Measurements from ENCODE around the gene TOP1. TPM values are rescaled to one million over a fixed set of nuclear protein-coding genes. Genes with fewer than 3 reads are reported as not detected.

The TOP1 gene
- total and polyA plus RNA-seq, 8 donors = 14.8 to 46.2 (median 21.7) TPM

DNA sequence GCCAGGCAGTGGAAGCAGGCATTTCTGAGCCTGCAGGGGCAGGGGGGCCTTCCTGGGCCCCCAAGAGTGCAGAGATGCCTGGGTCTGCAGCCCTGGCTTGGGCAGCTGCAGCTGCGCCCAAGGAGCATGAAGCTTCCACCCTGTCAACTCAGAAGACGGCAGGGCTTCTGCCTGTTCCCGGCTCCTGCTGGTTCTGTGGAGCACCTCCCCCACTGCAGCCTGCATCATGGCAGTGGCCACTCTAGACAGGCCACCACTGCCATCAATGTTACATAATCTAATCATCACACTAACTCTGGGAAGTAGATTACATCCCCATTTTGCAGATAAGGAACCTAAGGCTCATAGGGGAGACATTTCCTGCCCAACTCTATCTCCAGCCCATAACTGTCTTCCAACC lies 21.1 kb upstream of the TOP1 start:
- Histone ChIP-seq H3K4me3 (no peak overlapping the region), H3K36me3 (no peaks in the 10 kb centered on the region), H3K27me3 (no peaks in the 10 kb centered on the region), H3K27ac (peak overlapping the region in 1 of 5 donors; percentile 58), H3K9me3 (no peaks in the 10 kb centered on the region), H3K4me1 (peaks cover 38 to 80% (median 59%) of the 10 kb centered on the region in 4 donors)
- intact Hi-C loops (cut with DNase I; ENCODE audit: low total_unique reads) = no loop called here
- DNase-seq = no peak
- TF ChIP-seq POLR2A (IDR thresholded peaks at IDR 0.05) (no peak), EP300 (IDR thresholded peaks at IDR 0.05) (no peak), POLR2AphosphoS5 (IDR thresholded peaks at IDR 0.05) (no peak)
- TF ChIP-seq, protein P1, sequence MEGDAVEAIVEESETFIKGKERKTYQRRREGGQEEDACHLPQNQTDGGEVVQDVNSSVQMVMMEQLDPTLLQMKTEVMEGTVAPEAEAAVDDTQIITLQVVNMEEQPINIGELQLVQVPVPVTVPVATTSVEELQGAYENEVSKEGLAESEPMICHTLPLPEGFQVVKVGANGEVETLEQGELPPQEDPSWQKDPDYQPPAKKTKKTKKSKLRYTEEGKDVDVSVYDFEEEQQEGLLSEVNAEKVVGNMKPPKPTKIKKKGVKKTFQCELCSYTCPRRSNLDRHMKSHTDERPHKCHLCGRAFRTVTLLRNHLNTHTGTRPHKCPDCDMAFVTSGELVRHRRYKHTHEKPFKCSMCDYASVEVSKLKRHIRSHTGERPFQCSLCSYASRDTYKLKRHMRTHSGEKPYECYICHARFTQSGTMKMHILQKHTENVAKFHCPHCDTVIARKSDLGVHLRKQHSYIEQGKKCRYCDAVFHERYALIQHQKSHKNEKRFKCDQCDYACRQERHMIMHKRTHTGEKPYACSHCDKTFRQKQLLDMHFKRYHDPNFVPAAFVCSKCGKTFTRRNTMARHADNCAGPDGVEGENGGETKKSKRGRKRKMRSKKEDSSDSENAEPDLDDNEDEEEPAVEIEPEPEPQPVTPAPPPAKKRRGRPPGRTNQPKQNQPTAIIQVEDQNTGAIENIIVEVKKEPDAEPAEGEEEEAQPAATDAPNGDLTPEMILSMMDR (IDR thresholded peaks at IDR 0.05) = no peak
- WGBS, 5 donors = 83 to 94% (median 92%) methylated on average over 2 to 3 of the region's 3 CpGs

DNA sequence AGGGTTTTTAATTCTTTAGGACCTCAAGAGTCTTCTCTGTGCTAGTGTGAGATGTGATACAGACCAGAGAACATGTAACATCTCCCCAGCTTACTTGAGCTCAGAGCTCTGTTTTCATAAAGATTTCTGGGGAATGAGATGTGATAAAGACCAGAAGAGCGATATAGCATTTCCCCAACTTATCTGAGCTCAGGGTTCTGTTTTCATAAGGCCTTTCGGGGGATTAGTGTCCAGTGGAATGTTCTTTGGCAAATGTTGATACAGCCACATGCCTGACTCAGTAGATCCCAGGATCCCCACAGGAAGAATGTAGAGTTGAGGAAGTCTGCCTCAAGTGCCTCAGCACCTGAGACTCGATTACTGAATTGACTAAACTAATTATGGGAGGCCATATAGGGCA lies 18.7 kb upstream of the TOP1 start:
- Histone ChIP-seq H3K27me3 (no peaks in the 10 kb centered on the region), H3K4me1 (peaks cover 21 to 63% (median 44%) of the 10 kb centered on the region in 4 donors), H3K4me3 (no peak overlapping the region), H3K27ac (peak overlapping the region in 1 of 5 donors; percentile 36), H3K36me3 (no peaks in the 10 kb centered on the region), H3K9me3 (no peaks in the 10 kb centered on the region)
- DNase-seq = no peak
- 50 to 78% (median 60%) methylated on average over 3 of the region's 3 CpGs for WGBS, 5 donors
- intact Hi-C loops (cut with DNase I; ENCODE audit: low total_unique reads) = no loop called here
- TF ChIP-seq POLR2AphosphoS5 (IDR thresholded peaks at IDR 0.05) (no peak), EP300 (IDR thresholded peaks at IDR 0.05) (no peak), POLR2A (IDR thresholded peaks at IDR 0.05) (no peak)
- TF ChIP-seq, protein P1 (IDR thresholded peaks at IDR 0.05) = no peak

DNA sequence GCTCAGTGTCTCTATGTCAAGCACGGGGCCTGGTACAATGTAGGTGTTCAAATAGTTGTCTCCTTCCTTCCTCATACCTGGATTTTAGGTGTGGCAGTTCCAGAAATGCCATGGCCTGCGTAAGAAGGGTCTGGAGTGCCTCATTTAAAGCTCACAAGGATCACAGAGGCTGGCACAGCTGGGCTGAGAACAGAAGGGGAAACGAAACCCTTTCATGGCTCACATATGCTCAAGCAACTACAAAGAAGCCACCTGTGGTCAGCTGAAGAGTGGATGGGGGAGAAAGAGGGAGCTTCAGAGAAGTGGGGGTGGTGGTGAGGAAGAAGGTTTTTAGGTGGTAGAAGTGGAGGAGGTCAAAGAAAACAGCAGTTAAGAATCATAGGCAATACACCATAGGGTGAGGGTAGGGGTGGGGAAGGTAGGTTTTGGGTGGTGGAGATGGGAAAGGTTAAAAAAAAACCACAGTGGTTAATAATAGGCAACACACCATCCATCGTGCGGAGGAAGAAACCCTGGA lies 17.0 kb upstream of the TOP1 start:
- peak in 1 of 2 donors; percentile 53 for DNase-seq

DNA sequence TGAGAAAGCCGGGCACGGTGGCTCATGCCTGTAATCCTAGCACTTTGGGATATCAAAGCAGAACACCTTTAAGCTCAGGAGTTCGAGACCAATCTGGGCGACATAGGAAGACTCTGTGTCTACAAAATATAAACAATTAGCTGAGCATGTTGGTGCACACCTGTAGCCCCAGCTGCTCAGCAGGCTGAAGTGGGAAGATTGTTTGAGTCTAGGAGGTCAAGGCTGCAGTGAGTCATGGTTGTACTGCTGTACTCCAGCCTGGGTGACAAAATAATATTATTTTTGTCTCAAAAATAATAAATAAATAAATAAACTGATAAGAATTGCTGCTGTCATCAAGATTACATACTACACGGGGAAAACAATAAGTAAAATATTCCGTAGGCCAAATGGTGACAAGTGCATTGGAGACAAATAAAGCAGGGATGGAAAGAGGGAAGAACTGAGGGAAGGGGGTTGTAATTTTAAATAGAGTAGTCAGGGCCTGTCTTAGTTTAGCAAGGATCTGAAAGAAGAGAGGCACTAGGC lies 14.0 kb upstream of the TOP1 start:
- DNase-seq = no peak
- Histone ChIP-seq H3K9me3 (no peaks in the 10 kb centered on the region), H3K27ac (no peak overlapping the region), H3K4me1 (peaks cover 7 to 29% (median 21%) of the 10 kb centered on the region in 4 donors), H3K4me3 (no peak overlapping the region), H3K36me3 (no peaks in the 10 kb centered on the region), H3K27me3 (no peaks in the 10 kb centered on the region)
- WGBS, 5 donors = 84 to 87% (median 87%) methylated on average over 6 of the region's 6 CpGs
- TF ChIP-seq POLR2A (IDR thresholded peaks at IDR 0.05) = no peak
- TF ChIP-seq, protein P1 (IDR thresholded peaks at IDR 0.05) = no peak
- TF ChIP-seq EP300 (IDR thresholded peaks at IDR 0.05) = no peak
- no peak for TF ChIP-seq POLR2AphosphoS5 (IDR thresholded peaks at IDR 0.05)
- intact Hi-C loops (cut with DNase I; ENCODE audit: low total_unique reads) = no loop called here

More for the DNA sequence above, 17.0 kb upstream of the TOP1 start:
- WGBS, 5 donors = 60 to 78% (median 65%) methylated on average over 5 of the region's 5 CpGs
- intact Hi-C loops (cut with DNase I; ENCODE audit: low total_unique reads) = no loop called here
- Histone ChIP-seq H3K27me3 (no peaks in the 10 kb centered on the region), H3K4me3 (no peak overlapping the region), H3K27ac (peak overlapping the region in 2 of 5 donors; percentile 27 to 60), H3K4me1 (peaks cover 7 to 48% (median 30%) of the 10 kb centered on the region in 4 donors), H3K36me3 (no peaks in the 10 kb centered on the region), H3K9me3 (no peaks in the 10 kb centered on the region)
- TF ChIP-seq EP300 (IDR thresholded peaks at IDR 0.05) = no peak
- TF ChIP-seq POLR2AphosphoS5 (IDR thresholded peaks at IDR 0.05) = no peak
- TF ChIP-seq POLR2A (IDR thresholded peaks at IDR 0.05) = no peak
- TF ChIP-seq, protein P1 (IDR thresholded peaks at IDR 0.05) = no peak

Measured in stomach (tissue), 9 donors.